Caco-2 (cell line): Measurements from ENCODE around the gene SLX4IP. TPM values are rescaled to one million over a fixed set of nuclear protein-coding genes. Genes with fewer than 3 reads are reported as not detected.

Source experiments
- BruUV-seq: library from RNA; stranded (reverse); fragments of 400-500 nt; replicated peaks from 2 replicates; lab custom pipeline; 2021; lab: Mats Ljungman, UMichigan
- CTCF ChIA-PET: fragments of 300-600 bp; sonication (Branson Sonifier 250); formaldehyde crosslinking; loops from one replicate; lab custom pipeline; 2022; ENCODE audit warnings: antibody characterized with exemption; lab: Charles Lee
- POLR2A ChIA-PET: fragments of 300-600 bp; sonication (Branson Sonifier 250); formaldehyde crosslinking; loops from one replicate; lab custom pipeline; 2022; ENCODE audit warnings: antibody characterized with exemption; lab: Charles Lee
- DNase-seq, 2 experiments: peaks; one replicate each; pipeline versions ENCODE4 v3.0.0 to v3.0.0-alpha.2; 2020 to 2022
- H3K27me3 ChIP-seq: replicated peaks from 2 replicates; pipeline ENCODE4 v1.6.0; 2011; ENCODE audit warnings: low read length; ENCODE audit not compliant: control insufficient read depth, insufficient read depth
- H3K36me3 ChIP-seq: 2 replicates; pipeline ENCODE4 v1.5.1; 2011; ENCODE audit warnings: low read length; ENCODE audit not compliant: control insufficient read depth, insufficient read depth
- H3K4me1 ChIP-seq: fragments of 250-450 bp; sonication (Bioruptor Pico); 2 replicates; pipeline ENCODE4 v1.5.1; 2020; ENCODE audit warnings: mild to moderate bottlenecking
- H3K4me3 ChIP-seq: 2 replicates; pipeline ENCODE4 v1.5.1; 2011; ENCODE audit warnings: low read depth, mild to moderate bottlenecking, control low read depth, low read length
- H3K9me3 ChIP-seq: fragments of 250-450 bp; sonication (Bioruptor Pico); 2 replicates; pipeline ENCODE4 v1.5.1; 2020; ENCODE audit warnings: mild to moderate bottlenecking, moderate library complexity
- H3K27ac Mint-ChIP-seq: one replicate; pipeline ENCODE4 v1.8.0; 2022; ENCODE audit warnings: mixed read lengths; ENCODE audit not compliant: unreplicated experiment
- H3K27me3 Mint-ChIP-seq: one replicate; pipeline ENCODE4 v1.8.0; 2022; ENCODE audit warnings: mixed read lengths; ENCODE audit not compliant: insufficient read depth, unreplicated experiment
- H3K36me3 Mint-ChIP-seq: one replicate; pipeline ENCODE4 v1.8.0; 2022; ENCODE audit warnings: mild to moderate bottlenecking, mixed read lengths; ENCODE audit not compliant: insufficient read depth, unreplicated experiment
- H3K4me1 Mint-ChIP-seq: one replicate; pipeline ENCODE4 v1.8.0; 2022; ENCODE audit warnings: low read depth, mixed read lengths; ENCODE audit not compliant: unreplicated experiment
- H3K4me3 Mint-ChIP-seq: one replicate; pipeline ENCODE4 v1.8.0; 2022; ENCODE audit warnings: mild to moderate bottlenecking, moderate library complexity, mixed read lengths; ENCODE audit not compliant: unreplicated experiment
- H3K9me3 Mint-ChIP-seq: one replicate; pipeline ENCODE4 v1.8.0; 2022; ENCODE audit warnings: mixed read lengths; ENCODE audit not compliant: unreplicated experiment
- intact Hi-C: fragments of 100-400 bp; cut with micrococcal nuclease; formaldehyde crosslinking; loops from one replicate; pipeline ENCODE4 v1.10.0; 2022; ENCODE audit not compliant: unreplicated experiment
- total RNA-seq: library from RNA; stranded (reverse); gene quantifications from 2 replicates; pipeline ENCODE4 v1.2.3, GENCODE V29; 2022
- TF ChIP-seq, protein P1 (sequence below), 2 experiments: fragments of 200-600 bp in 1 of 2; IDR thresholded peaks; 1 replicate in 1 of 2; 2 replicates in 1 of 2; pipeline versions ENCODE4 v1.5.1 to v1.8.0; 2011 to 2022; ENCODE audit warnings: antibody characterized with exemption in 1 of 2, control low read depth in 1 of 2, inconsistent platforms in 1 of 2, low read depth in 1 of 2, low read length in 1 of 2, mild to moderate bottlenecking in 1 of 2, moderate library complexity in 1 of 2; ENCODE audit not compliant: insufficient read depth in 1 of 2, severe bottlenecking in 1 of 2, unreplicated experiment in 1 of 2

The SLX4IP gene
- total RNA-seq, 1 experiment from 2014 or later, result 8.5 TPM

DNA sequence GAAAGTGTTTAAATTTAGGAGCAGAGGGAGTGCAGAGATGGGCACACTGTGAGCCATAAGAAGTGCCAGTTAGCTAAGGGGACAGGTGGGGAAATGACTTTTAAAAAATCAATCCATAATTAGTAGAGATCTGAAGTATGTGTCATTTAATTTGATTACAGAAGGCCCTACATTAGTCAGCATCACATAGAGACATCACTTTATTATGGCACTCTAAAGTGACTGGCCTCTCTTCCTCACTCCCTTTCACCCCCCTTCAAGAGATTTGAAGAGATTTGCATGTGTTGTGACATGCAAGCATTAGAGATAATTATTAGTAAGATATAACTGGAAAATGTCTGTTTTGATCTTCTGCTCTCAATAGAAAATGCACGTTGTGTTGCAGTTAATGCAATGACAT lies 86.7 kb downstream of the SLX4IP start:
- H3K36me3 Mint-ChIP-seq, result no peaks in the 10 kb centered on the region
- intact Hi-C loops, result no loop called here
- H3K27ac Mint-ChIP-seq, result no peak overlapping the region
- H3K4me1 ChIP-seq, result no peaks in the 10 kb centered on the region
- CTCF ChIA-PET, result no interaction called here
- TF ChIP-seq, protein P1, sequence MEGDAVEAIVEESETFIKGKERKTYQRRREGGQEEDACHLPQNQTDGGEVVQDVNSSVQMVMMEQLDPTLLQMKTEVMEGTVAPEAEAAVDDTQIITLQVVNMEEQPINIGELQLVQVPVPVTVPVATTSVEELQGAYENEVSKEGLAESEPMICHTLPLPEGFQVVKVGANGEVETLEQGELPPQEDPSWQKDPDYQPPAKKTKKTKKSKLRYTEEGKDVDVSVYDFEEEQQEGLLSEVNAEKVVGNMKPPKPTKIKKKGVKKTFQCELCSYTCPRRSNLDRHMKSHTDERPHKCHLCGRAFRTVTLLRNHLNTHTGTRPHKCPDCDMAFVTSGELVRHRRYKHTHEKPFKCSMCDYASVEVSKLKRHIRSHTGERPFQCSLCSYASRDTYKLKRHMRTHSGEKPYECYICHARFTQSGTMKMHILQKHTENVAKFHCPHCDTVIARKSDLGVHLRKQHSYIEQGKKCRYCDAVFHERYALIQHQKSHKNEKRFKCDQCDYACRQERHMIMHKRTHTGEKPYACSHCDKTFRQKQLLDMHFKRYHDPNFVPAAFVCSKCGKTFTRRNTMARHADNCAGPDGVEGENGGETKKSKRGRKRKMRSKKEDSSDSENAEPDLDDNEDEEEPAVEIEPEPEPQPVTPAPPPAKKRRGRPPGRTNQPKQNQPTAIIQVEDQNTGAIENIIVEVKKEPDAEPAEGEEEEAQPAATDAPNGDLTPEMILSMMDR (IDR thresholded peaks at IDR 0.05; ENCODE audit: insufficient read depth in 1 of 2, low read depth in 1 of 2, low read length in 1 of 2, severe bottlenecking in 1 of 2, unreplicated experiment in 1 of 2), result no peak
- POLR2A ChIA-PET, result no interaction called here
- H3K9me3 ChIP-seq, result no peaks in the 10 kb centered on the region
- H3K36me3 ChIP-seq, result no peaks in the 10 kb centered on the region
- BruUV-seq, result no TSS peak
- H3K4me3 Mint-ChIP-seq, result no peak overlapping the region
- H3K9me3 Mint-ChIP-seq, result no peaks in the 10 kb centered on the region
- no peak overlapping the region for H3K4me3 ChIP-seq
- no peaks in the 10 kb centered on the region for H3K27me3 ChIP-seq
- no peaks in the 10 kb centered on the region for H3K27me3 Mint-ChIP-seq
- no peaks in the 10 kb centered on the region for H3K4me1 Mint-ChIP-seq
- DNase-seq, result no peak

DNA sequence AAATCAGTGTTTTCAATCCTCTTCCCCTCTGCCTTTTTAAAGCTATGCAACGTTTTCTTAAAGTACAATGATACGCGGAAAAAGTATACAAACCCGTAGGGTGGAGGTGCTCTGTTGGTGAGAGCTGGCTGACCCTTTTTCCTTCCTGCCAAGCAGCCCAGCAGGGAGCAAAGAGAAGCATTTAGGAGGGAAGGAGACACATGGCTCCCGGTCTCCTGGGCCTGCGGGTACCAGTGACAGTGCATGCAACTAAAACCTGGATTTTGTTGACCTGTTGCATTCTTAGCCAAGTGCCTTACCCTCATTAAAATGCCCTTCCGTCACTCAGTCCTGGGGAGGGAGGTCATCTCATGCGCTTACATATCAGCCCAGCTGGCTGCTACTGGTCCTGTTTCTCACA lies 87.2 kb downstream of the SLX4IP start:
- no peaks in the 10 kb centered on the region for H3K4me1 Mint-ChIP-seq

DNA sequence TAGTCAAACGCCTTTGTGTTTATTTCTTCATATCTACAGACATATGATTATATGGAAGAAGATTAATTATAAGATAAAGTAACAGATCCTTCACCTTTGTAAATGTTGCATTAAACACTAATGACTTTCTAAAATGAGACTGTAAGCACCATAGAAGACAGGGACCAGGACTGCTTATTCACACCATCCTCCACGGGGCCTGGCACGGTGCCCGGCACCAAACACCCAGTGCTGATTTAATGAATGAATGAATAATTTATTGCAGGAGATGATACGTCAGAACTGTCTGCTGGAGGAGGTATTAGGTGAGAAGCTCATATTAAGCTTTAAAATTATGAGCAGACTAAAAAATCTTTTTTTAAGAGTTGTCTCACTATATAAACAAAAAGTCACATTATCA lies 88.3 kb downstream of the SLX4IP start:
- CTCF ChIA-PET, result no interaction called here
- Mint-ChIP-seq H3K4me3 (no peak overlapping the region), H3K36me3 (no peaks in the 10 kb centered on the region), H3K4me1 (no peaks in the 10 kb centered on the region), H3K27me3 (no peaks in the 10 kb centered on the region), H3K27ac (no peak overlapping the region), H3K9me3 (no peaks in the 10 kb centered on the region)
- Histone ChIP-seq H3K27me3 (no peaks in the 10 kb centered on the region), H3K36me3 (no peaks in the 10 kb centered on the region), H3K4me1 (no peaks in the 10 kb centered on the region), H3K9me3 (no peaks in the 10 kb centered on the region), H3K4me3 (no peak overlapping the region)
- no TSS peak for BruUV-seq
- TF ChIP-seq, protein P1 (IDR thresholded peaks at IDR 0.05; ENCODE audit: insufficient read depth in 1 of 2, low read depth in 1 of 2, low read length in 1 of 2, severe bottlenecking in 1 of 2, unreplicated experiment in 1 of 2), result no peak
- intact Hi-C loops, result no loop called here
- DNase-seq, result no peak
- POLR2A ChIA-PET, result no interaction called here

More for the DNA sequence above, 87.2 kb downstream of the SLX4IP start:
- no peaks in the 10 kb centered on the region for H3K4me1 ChIP-seq
- H3K36me3 ChIP-seq, result no peaks in the 10 kb centered on the region
- Mint-ChIP-seq H3K9me3 (no peaks in the 10 kb centered on the region), H3K4me3 (no peak overlapping the region), H3K36me3 (no peaks in the 10 kb centered on the region), H3K27me3 (no peaks in the 10 kb centered on the region), H3K27ac (no peak overlapping the region)
- CTCF ChIA-PET, result no interaction called here
- no TSS peak for BruUV-seq
- no peaks in the 10 kb centered on the region for H3K9me3 ChIP-seq
- intact Hi-C loops, result no loop called here
- no peak for DNase-seq
- POLR2A ChIA-PET, result no interaction called here
- H3K4me3 ChIP-seq, result no peak overlapping the region
- H3K27me3 ChIP-seq, result no peaks in the 10 kb centered on the region
- TF ChIP-seq, protein P1 (IDR thresholded peaks at IDR 0.05; ENCODE audit: insufficient read depth in 1 of 2, low read depth in 1 of 2, low read length in 1 of 2, severe bottlenecking in 1 of 2, unreplicated experiment in 1 of 2), result no peak
